ENCODE data around the gene ADRB1.

ADRB1 gene

DNA sequence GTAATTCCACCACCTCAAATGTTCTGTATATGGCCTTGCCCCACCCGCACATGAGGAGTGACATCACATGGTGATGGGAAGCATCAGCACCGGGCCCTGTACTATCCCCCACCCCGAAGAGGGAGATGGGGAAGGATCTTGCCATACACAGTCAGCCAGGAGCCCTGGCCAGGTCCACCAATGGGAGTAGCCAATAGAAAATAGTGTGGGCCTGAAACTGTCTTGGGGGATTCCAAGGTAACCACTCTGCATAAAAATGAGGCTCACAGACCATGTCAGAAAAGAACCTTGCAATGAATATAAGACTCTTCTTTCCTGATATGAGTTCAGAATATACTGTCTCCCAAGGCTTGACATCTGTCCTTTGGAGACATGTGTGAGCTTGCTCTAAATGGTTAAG lies 51.1 kb downstream of the ADRB1 start:
- TF ChIP-seq, protein P1, sequence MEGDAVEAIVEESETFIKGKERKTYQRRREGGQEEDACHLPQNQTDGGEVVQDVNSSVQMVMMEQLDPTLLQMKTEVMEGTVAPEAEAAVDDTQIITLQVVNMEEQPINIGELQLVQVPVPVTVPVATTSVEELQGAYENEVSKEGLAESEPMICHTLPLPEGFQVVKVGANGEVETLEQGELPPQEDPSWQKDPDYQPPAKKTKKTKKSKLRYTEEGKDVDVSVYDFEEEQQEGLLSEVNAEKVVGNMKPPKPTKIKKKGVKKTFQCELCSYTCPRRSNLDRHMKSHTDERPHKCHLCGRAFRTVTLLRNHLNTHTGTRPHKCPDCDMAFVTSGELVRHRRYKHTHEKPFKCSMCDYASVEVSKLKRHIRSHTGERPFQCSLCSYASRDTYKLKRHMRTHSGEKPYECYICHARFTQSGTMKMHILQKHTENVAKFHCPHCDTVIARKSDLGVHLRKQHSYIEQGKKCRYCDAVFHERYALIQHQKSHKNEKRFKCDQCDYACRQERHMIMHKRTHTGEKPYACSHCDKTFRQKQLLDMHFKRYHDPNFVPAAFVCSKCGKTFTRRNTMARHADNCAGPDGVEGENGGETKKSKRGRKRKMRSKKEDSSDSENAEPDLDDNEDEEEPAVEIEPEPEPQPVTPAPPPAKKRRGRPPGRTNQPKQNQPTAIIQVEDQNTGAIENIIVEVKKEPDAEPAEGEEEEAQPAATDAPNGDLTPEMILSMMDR (IDR thresholded peaks at IDR 0.05; ENCODE audit: extremely low read depth, insufficient read depth, missing control alignments): no peak
- peak; percentile 72 for DNase-seq (ENCODE audit: low spot score)
- in situ Hi-C loops (cut with MboI; ENCODE audit: low pct_unique_long_range_greater_than_20kb, low sequenced_read_pairs, unreplicated experiment): loop anchor here (5.0 to 10.0 kb wide), 2 partner anchors 50 to 287 kb away; partner anchors contain the start of gene ADRB1

DNA sequence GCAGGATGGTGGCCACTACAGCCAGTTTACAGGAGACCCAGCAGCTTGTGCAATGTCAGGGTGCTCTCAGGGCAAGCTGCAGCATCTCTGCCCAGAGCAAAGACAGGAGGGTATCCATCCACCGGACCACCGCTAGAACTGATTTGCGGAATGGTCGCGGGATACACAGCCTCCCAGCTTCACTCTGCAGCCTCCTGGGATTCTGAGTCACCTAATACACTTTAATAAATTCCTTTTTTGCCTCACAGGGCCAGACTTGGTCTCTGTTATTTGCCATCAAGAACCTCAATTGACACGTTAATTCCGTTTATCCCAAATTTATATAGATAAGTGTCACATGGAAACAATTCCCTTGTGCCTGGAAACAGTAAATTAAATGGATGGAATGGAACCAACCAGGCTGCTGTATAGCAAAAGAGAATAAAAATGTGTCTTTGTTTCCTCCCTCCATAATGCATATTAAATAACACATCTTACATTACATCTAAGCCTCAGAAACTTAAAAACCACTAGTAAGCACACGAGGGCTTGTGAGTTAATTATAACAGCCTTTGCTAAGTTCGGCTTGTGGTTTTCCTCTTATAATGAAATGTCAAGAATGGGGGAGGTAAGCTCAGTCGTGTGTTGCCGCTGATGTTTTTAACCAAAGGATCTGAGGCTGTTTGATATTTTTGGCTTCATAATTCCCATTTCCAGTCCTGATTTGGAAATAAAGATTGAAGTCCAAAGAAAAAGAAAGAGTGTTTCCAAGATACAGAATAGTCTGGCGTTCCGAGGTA lies 52.1 kb downstream of the ADRB1 start:
- TF ChIP-seq, protein P1 (IDR thresholded peaks at IDR 0.05; ENCODE audit: extremely low read depth, insufficient read depth, missing control alignments): no peak
- in situ Hi-C loops (cut with MboI; ENCODE audit: low pct_unique_long_range_greater_than_20kb, low sequenced_read_pairs, unreplicated experiment): loop anchor here (5.0 to 10.0 kb wide), 2 partner anchors 51 to 288 kb away; partner anchors contain the start of gene ADRB1
- peak; percentile 65 for DNase-seq (ENCODE audit: low spot score)

Measured in GM13977 (cell line).